Measurements from ENCODE around the gene STXBP5. TPM values are rescaled to one million over a fixed set of nuclear protein-coding genes. Genes with fewer than 3 reads are reported as not detected.

STXBP5 gene
- polyA plus RNA-seq, 1 experiment = 21.0 TPM

GRCh38 chr6:147195987-147196386, 8.2 kb upstream of the STXBP5 start:
- Histone ChIP-seq H3K36me3 (ENCODE audit: control insufficient read depth, insufficient read depth, low read length) (no peaks in the 10 kb centered on the region), H3K27me3 (ENCODE audit: control insufficient read depth, insufficient read depth, low read length) (no peaks in the 10 kb centered on the region), H3K4me3 (ENCODE audit: low read depth, low read length) (no peak overlapping the region)
- no peak for DNase-seq (ENCODE audit: low read depth)
- POLR2A ChIA-PET = no interaction called here
- TF ChIP-seq CTCF (IDR thresholded peaks at IDR 0.05; ENCODE audit: insufficient read depth, low read depth, low read length) = no peak
- CTCF ChIA-PET = no interaction called here

GRCh38 chr6:147200711-147201110, 3.5 kb upstream of the STXBP5 start:
- no peaks in the 10 kb centered on the region for H3K27me3 ChIP-seq (ENCODE audit: control insufficient read depth, insufficient read depth, low read length)
- H3K4me3 ChIP-seq (ENCODE audit: low read depth, low read length) = no peak overlapping the region
- ChIA-PET POLR2A (no interaction called here), CTCF (no interaction called here)
- TF ChIP-seq CTCF (IDR thresholded peaks at IDR 0.05; ENCODE audit: insufficient read depth, low read depth, low read length) = no peak
- H3K36me3 ChIP-seq (ENCODE audit: control insufficient read depth, insufficient read depth, low read length) = no peaks in the 10 kb centered on the region
- no peak for DNase-seq (ENCODE audit: low read depth)

- DNase-seq (ENCODE audit: low read depth) = no peak
- Histone ChIP-seq H3K27me3 (ENCODE audit: control insufficient read depth, insufficient read depth, low read length) (no peaks in the 10 kb centered on the region), H3K36me3 (ENCODE audit: control insufficient read depth, insufficient read depth, low read length) (no peaks in the 10 kb centered on the region), H3K4me3 (ENCODE audit: low read depth, low read length) (peak overlapping the region; percentile 20)
- no peak for TF ChIP-seq CTCF (IDR thresholded peaks at IDR 0.05; ENCODE audit: insufficient read depth, low read depth, low read length)
- POLR2A ChIA-PET = interaction anchor here (0.5 to 0.7 kb wide), 2 partner anchors 79 to 1742 kb away, joined by 3 to 4 read pairs; no protein-coding TSS in a partner anchor
- CTCF ChIA-PET = interaction anchor here (0.6 to 0.9 kb wide), 3 partner anchors 9 to 311 kb away, joined by 3 to 4 read pairs (median 4); no protein-coding TSS in a partner anchor
Observed at GRCh38 chr6:147201885-147202515, 2.2 kb upstream of the STXBP5 start.

GRCh38 chr6:147202516-147203310, 1.5 kb upstream of the STXBP5 start:
- H3K27me3 ChIP-seq (ENCODE audit: control insufficient read depth, insufficient read depth, low read length) = no peaks in the 10 kb centered on the region
- H3K4me3 ChIP-seq (ENCODE audit: low read depth, low read length) = peak overlapping the region; percentile 81
- no peak for TF ChIP-seq CTCF (IDR thresholded peaks at IDR 0.05; ENCODE audit: insufficient read depth, low read depth, low read length)
- H3K36me3 ChIP-seq (ENCODE audit: control insufficient read depth, insufficient read depth, low read length) = no peaks in the 10 kb centered on the region
- DNase-seq (ENCODE audit: low read depth) = peak; percentile 93
- POLR2A ChIA-PET = interaction anchor here (0.5 to 0.7 kb wide), 4 partner anchors 78 to 1741 kb away, joined by 3 to 4 read pairs (median 4); no protein-coding TSS in a partner anchor
- CTCF ChIA-PET = interaction anchor here (0.9 kb wide), 1 partner anchor 10 kb away, joined by 4 read pairs; no protein-coding TSS in a partner anchor
